Keratinocyte (primary cell): ENCODE measurements around the gene ROS1. TPM values are rescaled to one million over a fixed set of nuclear protein-coding genes. Genes with fewer than 3 reads are reported as not detected.

Experiments used
- DNase-seq: peaks from one replicate; pipeline ENCODE4 v3.0.0-alpha.2; 2011; ENCODE audit warnings: low read depth, missing footprints, low spot score
- FAIRE-seq: peaks from 2 replicates; lab custom pipeline; 2011; peaks lifted over from hg19 to GRCh38; lab: Jason Lieb, UNC
- H2AFZ ChIP-seq: 2 replicates; pipeline ENCODE4 v1.6.0; 2012; ENCODE audit warnings: low read length, control low read depth, inconsistent platforms; ENCODE audit not compliant: control insufficient read depth
- H3K27ac ChIP-seq: 2 replicates; pipeline ENCODE4 v1.5.1; 2011; ENCODE audit warnings: low read length; ENCODE audit not compliant: control insufficient read depth, insufficient read depth
- H3K27me3 ChIP-seq: 3 replicates; pipeline ENCODE4 v1.6.0; 2011; ENCODE audit warnings: low read length; ENCODE audit not compliant: control insufficient read depth, insufficient read depth; ENCODE audit errors: extremely low read depth
- H3K36me3 ChIP-seq, 2 experiments: 2 replicates in 1 of 2; 3 replicates in 1 of 2; pipeline ENCODE4 v1.5.1; 2011; ENCODE audit warnings: low read length in 2 of 2, mild to moderate bottlenecking in 1 of 2; ENCODE audit not compliant: control insufficient read depth in 2 of 2, insufficient read depth in 2 of 2; ENCODE audit errors: extremely low read depth in 1 of 2
- H3K4me1 ChIP-seq: 3 replicates; pipeline ENCODE4 v1.5.1; 2011; ENCODE audit warnings: low read length; ENCODE audit not compliant: control insufficient read depth, insufficient read depth; ENCODE audit errors: extremely low read depth
- H3K4me2 ChIP-seq: 3 replicates; pipeline ENCODE4 v1.6.0; 2011; ENCODE audit warnings: low read depth, low read length; ENCODE audit not compliant: control insufficient read depth, insufficient read depth; ENCODE audit errors: extremely low read depth
- H3K4me3 ChIP-seq, 3 experiments: fragments of 200-600 bp in 1 of 3; sonication (generic) in 1 of 3; 2 replicates in 2 of 3; 3 replicates in 1 of 3; pipeline ENCODE4 v1.5.1; 2011 to 2016; ENCODE audit warnings: low read length in 3 of 3, mild to moderate bottlenecking in 3 of 3, control low read depth in 2 of 3, inconsistent platforms in 1 of 3, low read depth in 1 of 3, mixed read lengths in 1 of 3, mixed run types in 1 of 3, moderate library complexity in 1 of 3; ENCODE audit not compliant: control insufficient read depth in 2 of 3, insufficient read depth in 2 of 3; ENCODE audit errors: extremely low read depth in 1 of 3
- H3K79me2 ChIP-seq: 2 replicates; pipeline ENCODE4 v1.6.0; 2012; ENCODE audit warnings: low read length; ENCODE audit not compliant: control insufficient read depth, insufficient read depth
- H3K9ac ChIP-seq: 3 replicates; pipeline ENCODE4 v1.6.0; 2011; ENCODE audit warnings: low read length; ENCODE audit not compliant: control insufficient read depth, insufficient read depth; ENCODE audit errors: extremely low read depth
- H3K9me1 ChIP-seq: 3 replicates; pipeline ENCODE4 v1.6.0; 2011; ENCODE audit warnings: low read length; ENCODE audit not compliant: control insufficient read depth, insufficient read depth; ENCODE audit errors: extremely low read depth
- H3K9me3 ChIP-seq: 2 replicates; pipeline ENCODE4 v1.5.1; 2012; ENCODE audit warnings: low read depth, low read length; ENCODE audit not compliant: control insufficient read depth
- H4K20me1 ChIP-seq: 3 replicates; pipeline ENCODE4 v1.6.0; 2011; ENCODE audit warnings: low read length; ENCODE audit not compliant: control insufficient read depth, insufficient read depth; ENCODE audit errors: extremely low read depth
- CTCF ChIP-seq, 3 experiments: IDR thresholded peaks in 1 of 3; conservative IDR thresholded peaks in 1 of 3; optimal IDR thresholded peaks in 1 of 3; 2 replicates in 2 of 3; 3 replicates in 1 of 3; pipeline versions ENCODE3 to v1.5.1; 2011; ENCODE audit warnings: low read length in 3 of 3, mild to moderate bottlenecking in 3 of 3, moderate library complexity in 2 of 3, control low read depth in 1 of 3, inconsistent platforms in 1 of 3; ENCODE audit not compliant: insufficient read depth in 2 of 3; ENCODE audit errors: extremely low read depth in 1 of 3
- EZH2 ChIP-seq: IDR thresholded peaks from one replicate; pipeline ENCODE4 v1.6.1; 2012; ENCODE audit warnings: inconsistent platforms, mild to moderate bottlenecking, low read length, moderate library complexity
- dilution Hi-C: fragments of 300-500 bp; cut with MboI; formaldehyde crosslinking; loops from one replicate; pipeline ENCODE4 v1.7.0; 2020; ENCODE audit warnings: low sequenced_read_pairs; ENCODE audit not compliant: extremely low pct_ligation_motif_present
- polyA plus RNA-seq, 5 experiments: library from polyadenylated mRNA; depleted of rRNA in 3 of 5; stranded (reverse) in 3 of 5; stranded (forward) in 1 of 5; unstranded in 1 of 5; fragments of >200 nt; gene quantifications; 1 replicate in 1 of 5; 2 replicates in 3 of 5; 3 replicates in 1 of 5; pipeline versions ENCODE4 v1.2.1 to v1.2.3, GENCODE V29; 2011 to 2012; ENCODE audit warnings: missing spikeins in 2 of 5, low read depth in 1 of 5, low replicate concordance in 1 of 5

Gene ROS1
- polyA plus RNA-seq, 1 donor (not counting 4 experiments of a cell fraction or from before 2014, with no cell fraction given), result 0.16 TPM

GRCh38 chr6:117272891-117273290, 152.9 kb downstream of the ROS1 start:
- Histone ChIP-seq H3K79me2 (no peaks in the 10 kb centered on the region), H3K9ac (no peak overlapping the region), H3K9me3 (no peaks in the 10 kb centered on the region), H2AFZ (no peak overlapping the region), H3K4me1 (peaks cover 4% of the 10 kb centered on the region), H3K27me3 (peaks cover 83% of the 10 kb centered on the region), H3K4me3 (no peak overlapping the region), H3K36me3 (no peaks in the 10 kb centered on the region), H3K9me1 (no peaks in the 10 kb centered on the region), H3K27ac (no peak overlapping the region), H4K20me1 (peaks cover 2% of the 10 kb centered on the region), H3K4me2 (no peak overlapping the region)
- dilution Hi-C loops, result no loop called here
- FAIRE-seq (no peak), DNase-seq (no peak)
- TF ChIP-seq CTCF (optimal IDR thresholded peaks at IDR 0.05 in 1 of 3, IDR thresholded peaks at IDR 0.05 in 1 of 3, conservative IDR thresholded peaks at IDR 0.05 in 1 of 3; ENCODE audit: extremely low read depth in 1 of 3, insufficient read depth in 2 of 3, low read length in 3 of 3), result no peak

GRCh38 chr6:117272032-117272866, 153.5 kb downstream of the ROS1 start:
- no peak overlapping the region for H3K9ac ChIP-seq
- no peak for TF ChIP-seq EZH2
- TF ChIP-seq CTCF (optimal IDR thresholded peaks at IDR 0.05 in 1 of 3, IDR thresholded peaks at IDR 0.05 in 1 of 3, conservative IDR thresholded peaks at IDR 0.05 in 1 of 3; ENCODE audit: extremely low read depth in 1 of 3, insufficient read depth in 2 of 3, low read length in 3 of 3), result no peak
- no peaks in the 10 kb centered on the region for H3K9me3 ChIP-seq
- peaks cover 4% of the 10 kb centered on the region for H3K4me1 ChIP-seq
- no peak overlapping the region for H3K4me3 ChIP-seq
- H3K27ac ChIP-seq, result no peak overlapping the region
- FAIRE-seq (no peak), DNase-seq (no peak)
- no peaks in the 10 kb centered on the region for H3K9me1 ChIP-seq
- H3K27me3 ChIP-seq, result peaks cover 90% of the 10 kb centered on the region
- H4K20me1 ChIP-seq, result peaks cover 2% of the 10 kb centered on the region
- H3K79me2 ChIP-seq, result no peaks in the 10 kb centered on the region
- dilution Hi-C loops, result no loop called here
- H3K36me3 ChIP-seq, result no peaks in the 10 kb centered on the region
- no peak overlapping the region for H3K4me2 ChIP-seq
- no peak overlapping the region for H2AFZ ChIP-seq
